Measurements from ENCODE around the gene ODF2L. TPM values are rescaled to one million over a fixed set of nuclear protein-coding genes. Genes with fewer than 3 reads are reported as not detected.

Gene ODF2L
- total and polyA plus RNA-seq, 2 experiments from 2014 or later, result 33.0 to 50.0 TPM

GRCh38 chr1:86346388-86346787 is 49.7 kb downstream of the ODF2L start:
- H3F3A ChIP-seq (ENCODE audit: insufficient read depth), result no peaks in the 10 kb centered on the region
- no peaks in the 10 kb centered on the region for H3K79me2 ChIP-seq (ENCODE audit: insufficient read depth)
- no peak for DNase-seq
- H3K27ac ChIP-seq, result no peak overlapping the region
- H3K27me3 ChIP-seq (replicated peaks; ENCODE audit: insufficient read depth), result no peaks in the 10 kb centered on the region
- H3K9me3 ChIP-seq (ENCODE audit: low read depth), result no peaks in the 10 kb centered on the region
- H3K4me2 ChIP-seq (ENCODE audit: unreplicated experiment), result no peak overlapping the region
- peaks cover 8% of the 10 kb centered on the region; the same call in 1 of the 2 replicates for H3K36me3 ChIP-seq (ENCODE audit: low read depth)
- H3K9me2 ChIP-seq (ENCODE audit: insufficient read depth), result no peaks in the 10 kb centered on the region
- no peak overlapping the region for H3K4me3 ChIP-seq
- in situ Hi-C loops (cut with MboI), result no loop called here
- TF ChIP-seq EZH2phosphoT487 (IDR thresholded peaks at IDR 0.05; ENCODE audit: insufficient read depth, low read depth) (no peak), EZH2 (IDR thresholded peaks at IDR 0.05; ENCODE audit: insufficient read depth, poor library complexity, severe bottlenecking) (no peak)
- H3K4me1 ChIP-seq (ENCODE audit: insufficient read depth), result no peaks in the 10 kb centered on the region
- H2AFZ ChIP-seq, result no peak overlapping the region
- no peaks in the 10 kb centered on the region for H4K20me1 ChIP-seq (ENCODE audit: insufficient read depth)
- WGBS, 2 experiments (ENCODE audit: low coverage in 1 of 2, low lambda C conversion rate in 2 of 2, missing lambda C conversion rate in 2 of 2), result 96 to 100% methylated on average over 1 of the region's 1 CpG
- no peak overlapping the region for H3K9ac ChIP-seq

GRCh38 chr1:86345042-86345441 is 51.1 kb downstream of the ODF2L start:
- Histone ChIP-seq H3K27me3 (replicated peaks; ENCODE audit: insufficient read depth) (no peaks in the 10 kb centered on the region), H3K9me2 (ENCODE audit: insufficient read depth) (no peaks in the 10 kb centered on the region), H3K4me3 (no peak overlapping the region), H3K4me1 (ENCODE audit: insufficient read depth) (no peaks in the 10 kb centered on the region), H3K4me2 (ENCODE audit: unreplicated experiment) (no peak overlapping the region), H3K9me3 (ENCODE audit: low read depth) (no peaks in the 10 kb centered on the region), H3K79me2 (ENCODE audit: insufficient read depth) (no peaks in the 10 kb centered on the region), H3K9ac (no peak overlapping the region), H3K27ac (no peak overlapping the region), H2AFZ (no peak overlapping the region), H3K36me3 (ENCODE audit: low read depth) (no peaks in the 10 kb centered on the region), H3F3A (ENCODE audit: insufficient read depth) (no peaks in the 10 kb centered on the region), H4K20me1 (ENCODE audit: insufficient read depth) (no peaks in the 10 kb centered on the region)
- WGBS, 2 experiments (ENCODE audit: low coverage in 1 of 2, low lambda C conversion rate in 2 of 2, missing lambda C conversion rate in 2 of 2), result 91 to 98% methylated on average over 2 of the region's 2 CpGs
- no peak for TF ChIP-seq EZH2 (IDR thresholded peaks at IDR 0.05; ENCODE audit: insufficient read depth, poor library complexity, severe bottlenecking)
- no peak for TF ChIP-seq EZH2phosphoT487 (IDR thresholded peaks at IDR 0.05; ENCODE audit: insufficient read depth, low read depth)
- no peak for DNase-seq
- in situ Hi-C loops (cut with MboI), result no loop called here

GRCh38 chr1:86339906-86340305 is 56.2 kb downstream of the ODF2L start:
- no peak for DNase-seq
- Histone ChIP-seq H3K4me2 (ENCODE audit: unreplicated experiment) (no peak overlapping the region), H3K36me3 (ENCODE audit: low read depth) (no peaks in the 10 kb centered on the region), H3K27ac (no peak overlapping the region), H3K4me3 (no peak overlapping the region), H4K20me1 (ENCODE audit: insufficient read depth) (no peaks in the 10 kb centered on the region), H3K4me1 (ENCODE audit: insufficient read depth) (no peaks in the 10 kb centered on the region), H3K27me3 (replicated peaks; ENCODE audit: insufficient read depth) (no peaks in the 10 kb centered on the region), H2AFZ (no peak overlapping the region), H3K9me3 (ENCODE audit: low read depth) (no peaks in the 10 kb centered on the region), H3K9me2 (ENCODE audit: insufficient read depth) (no peaks in the 10 kb centered on the region), H3F3A (ENCODE audit: insufficient read depth) (no peaks in the 10 kb centered on the region), H3K9ac (no peak overlapping the region), H3K79me2 (ENCODE audit: insufficient read depth) (no peaks in the 10 kb centered on the region)
- TF ChIP-seq EZH2 (IDR thresholded peaks at IDR 0.05; ENCODE audit: insufficient read depth, poor library complexity, severe bottlenecking) (no peak), EZH2phosphoT487 (IDR thresholded peaks at IDR 0.05; ENCODE audit: insufficient read depth, low read depth) (no peak)
- in situ Hi-C loops (cut with MboI), result no loop called here
- WGBS, 2 experiments (ENCODE audit: low coverage in 1 of 2, low lambda C conversion rate in 2 of 2, missing lambda C conversion rate in 2 of 2), result 70 to 78% methylated on average over 7 of the region's 7 CpGs

- Histone ChIP-seq H3K36me3 (ENCODE audit: low read depth) (no peaks in the 10 kb centered on the region), H3K79me2 (ENCODE audit: insufficient read depth) (no peaks in the 10 kb centered on the region), H2AFZ (no peak overlapping the region), H3K4me1 (ENCODE audit: insufficient read depth) (no peaks in the 10 kb centered on the region), H3K9ac (no peak overlapping the region), H3K4me3 (no peak overlapping the region), H3F3A (ENCODE audit: insufficient read depth) (no peaks in the 10 kb centered on the region), H3K9me3 (ENCODE audit: low read depth) (no peaks in the 10 kb centered on the region), H3K4me2 (ENCODE audit: unreplicated experiment) (no peak overlapping the region), H3K9me2 (ENCODE audit: insufficient read depth) (no peaks in the 10 kb centered on the region), H4K20me1 (ENCODE audit: insufficient read depth) (no peaks in the 10 kb centered on the region), H3K27ac (no peak overlapping the region), H3K27me3 (replicated peaks; ENCODE audit: insufficient read depth) (no peaks in the 10 kb centered on the region)
- in situ Hi-C loops (cut with MboI), result no loop called here
- TF ChIP-seq EZH2 (IDR thresholded peaks at IDR 0.05; ENCODE audit: insufficient read depth, poor library complexity, severe bottlenecking) (no peak), EZH2phosphoT487 (IDR thresholded peaks at IDR 0.05; ENCODE audit: insufficient read depth, low read depth) (no peak)
- 84 to 86% methylated on average over 7 of the region's 7 CpGs for WGBS, 2 experiments (ENCODE audit: low coverage in 1 of 2, low lambda C conversion rate in 2 of 2, missing lambda C conversion rate in 2 of 2)
- DNase-seq, result no peak
Observed at GRCh38 chr1:86339014-86339812, 56.9 kb downstream of the ODF2L start.

Data from GM23248 (cell line).